Activated CD4-positive, alpha-beta T cell treated with anti-CD3 and anti-CD28 coated beads for 1 hour (primary cell): ENCODE results near the gene TCEA3.

Experiments used
- DNase-seq: peaks from one replicate; pipeline ENCODE4 v3.0.0-alpha.2; 2020

The TCEA3 gene

GRCh38 chr1:23444596-23445390 lies 20.2 kb upstream of the TCEA3 start:
- DNase-seq: no peak

GRCh38 chr1:23444104-23444533 lies 19.6 kb upstream of the TCEA3 start:
- no peak for DNase-seq

GRCh38 chr1:23442751-23443150 lies 18.2 kb upstream of the TCEA3 start:
- no peak for DNase-seq

GRCh38 chr1:23441446-23442148 lies 17.0 kb upstream of the TCEA3 start:
- no peak for DNase-seq

- no peak for DNase-seq
Measured at GRCh38 chr1:23438545-23438944, 14.0 kb upstream of the TCEA3 start.

GRCh38 chr1:23437355-23437664 lies 12.8 kb upstream of the TCEA3 start:
- DNase-seq: no peak

- DNase-seq: no peak
Measured at GRCh38 chr1:23436520-23437354, 12.2 kb upstream of the TCEA3 start.

GRCh38 chr1:23434260-23434775 lies 9.8 kb upstream of the TCEA3 start:
- DNase-seq: no peak

- no peak for DNase-seq
Measured at GRCh38 chr1:23433122-23433521, 8.6 kb upstream of the TCEA3 start.

- DNase-seq: no peak
Measured at GRCh38 chr1:23431431-23431830, 6.9 kb upstream of the TCEA3 start.

- DNase-seq: no peak
Measured at GRCh38 chr1:23430803-23431202, 6.3 kb upstream of the TCEA3 start.

- no peak for DNase-seq
Measured at GRCh38 chr1:23428136-23428905, 3.8 kb upstream of the TCEA3 start.

- DNase-seq: no peak
Measured at GRCh38 chr1:23427550-23427949, 3.0 kb upstream of the TCEA3 start.

- DNase-seq: no peak
Measured at GRCh38 chr1:23426828-23427227, 2.3 kb upstream of the TCEA3 start.

GRCh38 chr1:23425193-23425494 lies 596 bp upstream of the TCEA3 start:
- DNase-seq: no peak

- no peak for DNase-seq
Measured at GRCh38 chr1:23423415-23424292, 894 bp downstream of the TCEA3 start.

GRCh38 chr1:23422941-23423340 lies 1.6 kb downstream of the TCEA3 start:
- no peak for DNase-seq

GRCh38 chr1:23422241-23422877 lies 2.2 kb downstream of the TCEA3 start:
- DNase-seq: peak; percentile 29

- no peak for DNase-seq
Measured at GRCh38 chr1:23421753-23422240, 2.8 kb downstream of the TCEA3 start.

- DNase-seq: no peak
Measured at GRCh38 chr1:23421343-23421742, 3.2 kb downstream of the TCEA3 start.

- DNase-seq: no peak
Measured at GRCh38 chr1:23420778-23421177, 3.8 kb downstream of the TCEA3 start.
